ENCODE data around the gene ZNF77. TPM values are rescaled to one million over a fixed set of nuclear protein-coding genes. Genes with fewer than 3 reads are reported as not detected.

ZNF77 gene
- total RNA-seq, 1 experiment from 2014 or later = 5.9 TPM

DNA sequence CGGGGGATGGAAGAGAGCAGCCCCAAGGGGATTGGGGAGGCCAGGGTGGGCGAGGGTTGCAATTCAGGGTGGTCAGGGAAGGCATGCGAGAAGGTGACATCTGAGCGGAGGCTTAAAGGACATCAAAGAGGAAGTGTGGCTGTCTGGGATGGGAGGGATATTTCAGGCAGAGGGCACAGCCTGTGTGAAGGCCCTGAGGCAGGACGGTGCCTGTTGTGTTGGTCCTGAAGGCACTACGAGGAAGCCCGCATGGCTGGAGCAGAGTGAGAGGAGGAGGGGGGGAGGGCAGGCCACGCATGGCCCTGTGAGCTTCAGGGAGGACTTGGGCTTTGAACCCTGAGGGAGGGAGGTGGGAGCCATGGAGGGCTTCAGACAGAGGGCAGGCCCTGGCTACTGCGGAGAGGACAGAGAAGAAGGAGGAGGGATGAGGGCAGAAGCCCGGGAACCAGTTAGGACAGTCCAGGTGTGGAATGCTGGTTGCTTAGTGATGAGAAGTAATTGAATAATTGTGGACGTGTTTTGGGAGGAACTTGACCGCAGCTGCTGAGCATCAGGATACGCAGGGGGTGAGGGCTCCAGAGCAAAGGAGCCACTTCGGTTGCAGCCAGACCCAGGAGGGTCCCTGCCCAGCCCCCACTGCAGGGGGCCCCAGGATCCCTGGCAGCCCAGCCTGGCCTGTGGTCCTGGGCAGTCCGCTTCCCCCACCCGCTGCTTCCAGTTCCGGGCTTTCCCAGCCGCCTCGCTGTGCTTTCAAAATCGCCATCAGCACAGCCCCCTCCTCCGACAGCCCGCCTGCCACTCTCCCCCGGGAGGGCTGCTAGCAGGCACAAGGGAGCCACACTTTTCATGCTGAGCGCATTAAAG, 38.8 kb upstream of the ZNF77 start:
- no peak for DNase-seq (ENCODE audit: low read depth, low spot score)
- Histone ChIP-seq H3K9ac (ENCODE audit: low read length) (no peak overlapping the region), H3K79me2 (ENCODE audit: insufficient read depth, low read length) (no peaks in the 10 kb centered on the region), H3K36me3 (ENCODE audit: control insufficient read depth in 1 of 2, insufficient read depth in 2 of 2, low read length in 2 of 2) (no peaks in the 10 kb centered on the region), H2AFZ (ENCODE audit: low read depth, low read length, poor library complexity, severe bottlenecking) (no peak overlapping the region), H3K4me3 (replicated peaks in 1 of 2; ENCODE audit: low read depth in 1 of 2, low read length in 2 of 2) (no peak overlapping the region), H3K4me2 (ENCODE audit: low read length) (no peak overlapping the region), H3K9me2 (ENCODE audit: insufficient read depth) (no peaks in the 10 kb centered on the region), H3K4me1 (ENCODE audit: control insufficient read depth in 1 of 2, insufficient read depth in 2 of 2, low read length in 2 of 2) (peaks cover under 1 to 18% of the 10 kb centered on the region in 2 experiments; a peak in 3 of 4 replicates), H3K9me3 (ENCODE audit: control insufficient read depth in 1 of 2, insufficient read depth in 1 of 2, low read depth in 1 of 2, low read length in 2 of 2) (no peaks in the 10 kb centered on the region), H3K27me3 (ENCODE audit: insufficient read depth, low read length) (no peaks in the 10 kb centered on the region), H3K27ac (ENCODE audit: low read depth, low read length) (no peak overlapping the region), H4K20me1 (ENCODE audit: insufficient read depth) (no peaks in the 10 kb centered on the region)
- BruUV-seq (replicated peaks) = no TSS peak
- ChIA-PET POLR2A (interaction anchor here (1.7 kb wide), 1 partner anchor 22 kb away, joined by 3 read pairs; no protein-coding TSS in a partner anchor), RAD21 (ENCODE audit: low non-redundant PET in 1 of 2, low total read pairs in 2 of 2, uncharacterized antibody in 2 of 2, unreplicated experiment in 2 of 2) (no interaction called here), CTCF (no interaction called here)
- ATAC-seq = no peak
- intact Hi-C loops (cut with micrococcal nuclease) = no loop called here
- no peak for TF ChIP-seq POLR2A (IDR thresholded peaks at IDR 0.05; ENCODE audit: borderline replicate concordance, extremely low read depth, insufficient read depth, insufficient read length)
- no peak for TF ChIP-seq SIN3A (IDR thresholded peaks at IDR 0.05; ENCODE audit: low read depth)
- no peak for TF ChIP-seq ELF1 (IDR thresholded peaks at IDR 0.05; ENCODE audit: borderline replicate concordance, low read depth)
- TF ChIP-seq, protein P1, sequence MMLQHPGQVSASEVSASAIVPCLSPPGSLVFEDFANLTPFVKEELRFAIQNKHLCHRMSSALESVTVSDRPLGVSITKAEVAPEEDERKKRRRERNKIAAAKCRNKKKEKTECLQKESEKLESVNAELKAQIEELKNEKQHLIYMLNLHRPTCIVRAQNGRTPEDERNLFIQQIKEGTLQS (IDR thresholded peaks at IDR 0.05) = no peak
- no peak for TF ChIP-seq ZNF274 (IDR thresholded peaks at IDR 0.05; ENCODE audit: low read depth, low read length)
- no peak for TF ChIP-seq ZFX (IDR thresholded peaks at IDR 0.05)
- TF ChIP-seq, protein P2, sequence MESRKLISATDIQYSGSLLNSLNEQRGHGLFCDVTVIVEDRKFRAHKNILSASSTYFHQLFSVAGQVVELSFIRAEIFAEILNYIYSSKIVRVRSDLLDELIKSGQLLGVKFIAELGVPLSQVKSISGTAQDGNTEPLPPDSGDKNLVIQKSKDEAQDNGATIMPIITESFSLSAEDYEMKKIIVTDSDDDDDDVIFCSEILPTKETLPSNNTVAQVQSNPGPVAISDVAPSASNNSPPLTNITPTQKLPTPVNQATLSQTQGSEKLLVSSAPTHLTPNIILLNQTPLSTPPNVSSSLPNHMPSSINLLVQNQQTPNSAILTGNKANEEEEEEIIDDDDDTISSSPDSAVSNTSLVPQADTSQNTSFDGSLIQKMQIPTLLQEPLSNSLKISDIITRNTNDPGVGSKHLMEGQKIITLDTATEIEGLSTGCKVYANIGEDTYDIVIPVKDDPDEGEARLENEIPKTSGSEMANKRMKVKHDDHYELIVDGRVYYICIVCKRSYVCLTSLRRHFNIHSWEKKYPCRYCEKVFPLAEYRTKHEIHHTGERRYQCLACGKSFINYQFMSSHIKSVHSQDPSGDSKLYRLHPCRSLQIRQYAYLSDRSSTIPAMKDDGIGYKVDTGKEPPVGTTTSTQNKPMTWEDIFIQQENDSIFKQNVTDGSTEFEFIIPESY (IDR thresholded peaks at IDR 0.05; ENCODE audit: extremely low read depth, insufficient replicate concordance, low read length) = no peak
- no peak for TF ChIP-seq SP1 (IDR thresholded peaks at IDR 0.05; ENCODE audit: low read depth)

Data from HCT116 (cell line).